Large intestine (tissue), 3 donors: ENCODE data around the gene ZNF383. TPM values are rescaled to one million over a fixed set of nuclear protein-coding genes. Genes with fewer than 3 reads are reported as not detected.
"Not testable (repeated sequence)": the region's sequence is repeated elsewhere in the genome, so short reads cannot be mapped to it uniquely, and the experiment has no call there.

ENCODE experiments used
- DNase-seq, 2 donors: peaks; one replicate each; pipeline versions ENCODE4 v3.0.0 to v3.0.0-alpha.2; 2013
- H3K27ac ChIP-seq: one replicate; pipeline ENCODE4 v1.5.1; 2013; ENCODE audit warnings: low read length
- H3K27me3 ChIP-seq: 2 replicates; pipeline ENCODE4 v1.6.1; 2013; ENCODE audit warnings: low read length; ENCODE audit not compliant: control insufficient read depth, insufficient read depth
- H3K36me3 ChIP-seq: 2 replicates; pipeline ENCODE4 v1.6.1; 2013; ENCODE audit warnings: low read length; ENCODE audit not compliant: control insufficient read depth, insufficient read depth
- H3K4me1 ChIP-seq: one replicate; pipeline ENCODE4 v1.6.1; 2013; ENCODE audit warnings: low read length; ENCODE audit not compliant: control insufficient read depth, insufficient read depth
- H3K4me3 ChIP-seq: one replicate; pipeline ENCODE4 v1.5.1; 2013; ENCODE audit warnings: low read length
- H3K9me3 ChIP-seq: one replicate; pipeline ENCODE4 v1.6.1; 2013; ENCODE audit warnings: mild to moderate bottlenecking, low read depth, low read length, moderate library complexity; ENCODE audit not compliant: control insufficient read depth
- WGBS: methylation state at CpG from one replicate; pipeline ENCODE4 v1.1.5; 2013; ENCODE audit warnings: low lambda C conversion rate; ENCODE audit not compliant: insufficient coverage; 5-methylcytosine and 5-hydroxymethylcytosine counted together
- polyA plus RNA-seq: library from polyadenylated mRNA; unstranded; fragments of 120-200 nt; gene quantifications from one replicate; pipeline ENCODE4 v1.2.1, GENCODE V29; 2013

ZNF383 gene
- polyA plus RNA-seq, 1 donor = 9.6 TPM

GRCh38 chr19:37292998-37293939, 75.3 kb downstream of the ZNF383 start:
- H3K4me3 ChIP-seq, H3K27me3 ChIP-seq, H3K36me3 ChIP-seq, H3K4me1 ChIP-seq, H3K27ac ChIP-seq, DNase-seq: not testable (repeated sequence)
- peaks cover 10% of the 10 kb centered on the region for H3K9me3 ChIP-seq
- no CpG with 5 or more reads among the region's 63 CpGs for WGBS

- no CpG with 5 or more reads among the region's 39 CpGs for WGBS
- not testable (repeated sequence) for H3K36me3 ChIP-seq, H3K4me1 ChIP-seq, H3K27me3 ChIP-seq, H3K27ac ChIP-seq, DNase-seq, H3K4me3 ChIP-seq
- peaks cover 10% of the 10 kb centered on the region for H3K9me3 ChIP-seq
These were observed 76.2 kb downstream of the ZNF383 start for GRCh38 chr19:37294246-37294645.

Other genes starting within 250 kb of the ZNF383 start
- gene ZNF420, start 139.8 kb upstream of the ZNF383 start, polyA plus RNA-seq = 10.3 TPM
- gene ZNF585A, start 45.5 kb upstream of the ZNF383 start, polyA plus RNA-seq = 17.9 TPM
- gene ZNF585B, start 7.7 kb upstream of the ZNF383 start, polyA plus RNA-seq = 12.1 TPM
- 6.9 TPM for gene ZNF527, start 152.9 kb downstream of the ZNF383 start, polyA plus RNA-seq
- gene ZNF569, start 249.2 kb downstream of the ZNF383 start, polyA plus RNA-seq = 5.0 TPM